Activated naive CD4-positive, alpha-beta T cell treated with anti-CD3 and anti-CD28 coated beads, Interleukin-2, amount 10 ng/mL, durations not matched to agents 7 days and 5 days (primary cell): ENCODE measurements around the gene GTF3C1.
A peak's percentile ranks its signal among the peaks of the same experiment; 100 is the strongest.
"Not testable (repeated sequence)": the region's sequence is repeated elsewhere in the genome, so short reads cannot be mapped to it uniquely, and the experiment has no call there.

Experiments
- CTCF ChIA-PET: fragments of 350-600 bp; sonication (Branson Sonifier 250); formaldehyde crosslinking; loops from one replicate; lab custom pipeline; 2021; ENCODE audit warnings: antibody characterized with exemption; lab: Charles Lee
- DNase-seq: peaks from one replicate; pipeline ENCODE4 v3.0.0-alpha.2; 2020
- H3K27ac Mint-ChIP-seq: one replicate; pipeline ENCODE4 v1.8.0; 2021; ENCODE audit warnings: mild to moderate bottlenecking, moderate library complexity, mixed read lengths
- H3K27me3 Mint-ChIP-seq: one replicate; pipeline ENCODE4 v1.8.0; 2021; ENCODE audit warnings: mild to moderate bottlenecking, mixed read lengths
- H3K36me3 Mint-ChIP-seq: one replicate; pipeline ENCODE4 v1.8.0; 2021; ENCODE audit warnings: mixed read lengths
- H3K4me1 Mint-ChIP-seq: one replicate; pipeline ENCODE4 v1.8.0; 2021; ENCODE audit warnings: mixed read lengths
- H3K4me3 Mint-ChIP-seq: one replicate; pipeline ENCODE4 v1.8.0; 2021; ENCODE audit warnings: mild to moderate bottlenecking, moderate library complexity, mixed read lengths
- H3K9me3 Mint-ChIP-seq: one replicate; pipeline ENCODE4 v1.8.0; 2021; ENCODE audit warnings: mixed read lengths

The GTF3C1 gene

GRCh38 chr16:27437946-27438345 is 111.8 kb downstream of the GTF3C1 start:
- Mint-ChIP-seq H3K4me1 (peaks cover 6% of the 10 kb centered on the region), H3K9me3 (peaks cover 2% of the 10 kb centered on the region), H3K36me3 (peaks cover 73% of the 10 kb centered on the region), H3K27ac (no peak overlapping the region), H3K4me3 (no peak overlapping the region), H3K27me3 (no peaks in the 10 kb centered on the region)
- CTCF ChIA-PET: no interaction called here
- no peak for DNase-seq

- CTCF ChIA-PET: no interaction called here
- Mint-ChIP-seq H3K9me3 (no peaks in the 10 kb centered on the region), H3K27me3 (no peaks in the 10 kb centered on the region), H3K4me3 (no peak overlapping the region), H3K4me1 (peaks cover 12% of the 10 kb centered on the region), H3K36me3 (peaks cover 71% of the 10 kb centered on the region), H3K27ac (no peak overlapping the region)
- DNase-seq: no peak
Observed at GRCh38 chr16:27436921-27437650, 112.6 kb downstream of the GTF3C1 start.

GRCh38 chr16:27436065-27436464 is 113.6 kb downstream of the GTF3C1 start:
- no peak for DNase-seq
- Mint-ChIP-seq H3K27ac (peak overlapping the region; percentile 29), H3K36me3 (peaks cover 69% of the 10 kb centered on the region), H3K9me3 (no peaks in the 10 kb centered on the region), H3K4me1 (peaks cover 15% of the 10 kb centered on the region), H3K27me3 (no peaks in the 10 kb centered on the region), H3K4me3 (no peak overlapping the region)
- CTCF ChIA-PET: no interaction called here

GRCh38 chr16:27435146-27435545 is 114.6 kb downstream of the GTF3C1 start:
- H3K4me3 Mint-ChIP-seq, DNase-seq, H3K27ac Mint-ChIP-seq, H3K9me3 Mint-ChIP-seq, H3K27me3 Mint-ChIP-seq: not testable (repeated sequence)
- peaks cover 21% of the 10 kb centered on the region for H3K4me1 Mint-ChIP-seq
- peaks cover 69% of the 10 kb centered on the region for H3K36me3 Mint-ChIP-seq
- CTCF ChIA-PET: interaction anchor here (1.2 to 1.6 kb wide), 2 partner anchors 10 to 256 kb away, joined by 4 read pairs; no protein-coding TSS in a partner anchor

- Mint-ChIP-seq H3K36me3 (peaks cover 72% of the 10 kb centered on the region), H3K27me3 (no peaks in the 10 kb centered on the region), H3K4me1 (peaks cover 21% of the 10 kb centered on the region), H3K27ac (no peak overlapping the region), H3K4me3 (no peak overlapping the region), H3K9me3 (no peaks in the 10 kb centered on the region)
- DNase-seq: no peak
- CTCF ChIA-PET: interaction anchor here (1.2 to 1.6 kb wide), 2 partner anchors 9 to 255 kb away, joined by 4 read pairs; no protein-coding TSS in a partner anchor
Observed at GRCh38 chr16:27434141-27435051, 115.3 kb downstream of the GTF3C1 start.

GRCh38 chr16:27433636-27434035 is 116.1 kb downstream of the GTF3C1 start:
- Mint-ChIP-seq H3K27me3 (no peaks in the 10 kb centered on the region), H3K4me1 (peaks cover 22% of the 10 kb centered on the region), H3K9me3 (no peaks in the 10 kb centered on the region), H3K4me3 (no peak overlapping the region), H3K27ac (no peak overlapping the region), H3K36me3 (peaks cover 71% of the 10 kb centered on the region)
- CTCF ChIA-PET: interaction anchor here (1.6 kb wide), 1 partner anchor 254 kb away, joined by 4 read pairs; no protein-coding TSS in a partner anchor
- no peak for DNase-seq

GRCh38 chr16:27433191-27433590 is 116.5 kb downstream of the GTF3C1 start:
- H3K27ac Mint-ChIP-seq, CTCF ChIA-PET, H3K4me3 Mint-ChIP-seq, DNase-seq, H3K9me3 Mint-ChIP-seq, H3K27me3 Mint-ChIP-seq: not testable (repeated sequence)
- Mint-ChIP-seq H3K4me1 (peaks cover 24% of the 10 kb centered on the region), H3K36me3 (peaks cover 73% of the 10 kb centered on the region)

GRCh38 chr16:27432558-27432957 is 117.2 kb downstream of the GTF3C1 start:
- CTCF ChIA-PET: interaction anchor here (0.7 to 1.3 kb wide), 2 partner anchors 26 to 58 kb away, joined by 3 read pairs; no protein-coding TSS in a partner anchor
- H3K4me1 Mint-ChIP-seq: peaks cover 28% of the 10 kb centered on the region
- H3K27me3 Mint-ChIP-seq: no peaks in the 10 kb centered on the region
- H3K36me3 Mint-ChIP-seq: peaks cover 72% of the 10 kb centered on the region
- no peak overlapping the region for H3K4me3 Mint-ChIP-seq
- no peak overlapping the region for H3K27ac Mint-ChIP-seq
- no peaks in the 10 kb centered on the region for H3K9me3 Mint-ChIP-seq
- no peak for DNase-seq

- CTCF ChIA-PET: interaction anchor here (0.7 to 1.3 kb wide), 2 partner anchors 26 to 58 kb away, joined by 3 read pairs; no protein-coding TSS in a partner anchor
- H3K4me3 Mint-ChIP-seq: no peak overlapping the region
- H3K36me3 Mint-ChIP-seq: peaks cover 71% of the 10 kb centered on the region
- peaks cover 34% of the 10 kb centered on the region for H3K4me1 Mint-ChIP-seq
- no peaks in the 10 kb centered on the region for H3K9me3 Mint-ChIP-seq
- H3K27ac Mint-ChIP-seq: no peak overlapping the region
- no peaks in the 10 kb centered on the region for H3K27me3 Mint-ChIP-seq
- no peak for DNase-seq
Observed at GRCh38 chr16:27431773-27432532, 117.8 kb downstream of the GTF3C1 start.

GRCh38 chr16:27430923-27431484 is 118.7 kb downstream of the GTF3C1 start:
- no peak for DNase-seq
- H3K4me1 Mint-ChIP-seq: peaks cover 44% of the 10 kb centered on the region
- no peak overlapping the region for H3K4me3 Mint-ChIP-seq
- no peaks in the 10 kb centered on the region for H3K27me3 Mint-ChIP-seq
- CTCF ChIA-PET: interaction anchor here (1.1 to 1.4 kb wide), 2 partner anchors 56 to 63 kb away, joined by 3 to 6 read pairs; no protein-coding TSS in a partner anchor
- H3K27ac Mint-ChIP-seq: peak overlapping the region; percentile 35
- H3K36me3 Mint-ChIP-seq: peaks cover 71% of the 10 kb centered on the region
- no peaks in the 10 kb centered on the region for H3K9me3 Mint-ChIP-seq

GRCh38 chr16:27430512-27430911 is 119.2 kb downstream of the GTF3C1 start:
- Mint-ChIP-seq H3K4me3 (no peak overlapping the region), H3K4me1 (peaks cover 48% of the 10 kb centered on the region), H3K27me3 (no peaks in the 10 kb centered on the region), H3K36me3 (peaks cover 71% of the 10 kb centered on the region), H3K27ac (peak overlapping the region; percentile 79), H3K9me3 (no peaks in the 10 kb centered on the region)
- CTCF ChIA-PET: interaction anchor here (1.1 to 1.4 kb wide), 2 partner anchors 55 to 63 kb away, joined by 3 to 6 read pairs; no protein-coding TSS in a partner anchor
- no peak for DNase-seq

GRCh38 chr16:27429981-27430441 is 119.7 kb downstream of the GTF3C1 start:
- Mint-ChIP-seq H3K27ac (no peak overlapping the region), H3K27me3 (no peaks in the 10 kb centered on the region), H3K9me3 (peaks cover 1% of the 10 kb centered on the region), H3K4me1 (peaks cover 53% of the 10 kb centered on the region), H3K4me3 (no peak overlapping the region), H3K36me3 (peaks cover 74% of the 10 kb centered on the region)
- CTCF ChIA-PET: interaction anchor here (1.4 kb wide), 1 partner anchor 55 kb away, joined by 3 read pairs; no protein-coding TSS in a partner anchor
- no peak for DNase-seq

- peaks cover 75% of the 10 kb centered on the region for H3K36me3 Mint-ChIP-seq
- peaks cover 2% of the 10 kb centered on the region for H3K9me3 Mint-ChIP-seq
- no peaks in the 10 kb centered on the region for H3K27me3 Mint-ChIP-seq
- H3K27ac Mint-ChIP-seq: peak overlapping the region; percentile 75
- no peak for DNase-seq
- peaks cover 59% of the 10 kb centered on the region for H3K4me1 Mint-ChIP-seq
- CTCF ChIA-PET: interaction anchor here (1.1 kb wide), 1 partner anchor 194 kb away, joined by 3 read pairs; no protein-coding TSS in a partner anchor
- H3K4me3 Mint-ChIP-seq: no peak overlapping the region
Observed at GRCh38 chr16:27429330-27429871, 120.3 kb downstream of the GTF3C1 start.
